Measurements from ENCODE around the gene USP28.

Gene USP28

DNA sequence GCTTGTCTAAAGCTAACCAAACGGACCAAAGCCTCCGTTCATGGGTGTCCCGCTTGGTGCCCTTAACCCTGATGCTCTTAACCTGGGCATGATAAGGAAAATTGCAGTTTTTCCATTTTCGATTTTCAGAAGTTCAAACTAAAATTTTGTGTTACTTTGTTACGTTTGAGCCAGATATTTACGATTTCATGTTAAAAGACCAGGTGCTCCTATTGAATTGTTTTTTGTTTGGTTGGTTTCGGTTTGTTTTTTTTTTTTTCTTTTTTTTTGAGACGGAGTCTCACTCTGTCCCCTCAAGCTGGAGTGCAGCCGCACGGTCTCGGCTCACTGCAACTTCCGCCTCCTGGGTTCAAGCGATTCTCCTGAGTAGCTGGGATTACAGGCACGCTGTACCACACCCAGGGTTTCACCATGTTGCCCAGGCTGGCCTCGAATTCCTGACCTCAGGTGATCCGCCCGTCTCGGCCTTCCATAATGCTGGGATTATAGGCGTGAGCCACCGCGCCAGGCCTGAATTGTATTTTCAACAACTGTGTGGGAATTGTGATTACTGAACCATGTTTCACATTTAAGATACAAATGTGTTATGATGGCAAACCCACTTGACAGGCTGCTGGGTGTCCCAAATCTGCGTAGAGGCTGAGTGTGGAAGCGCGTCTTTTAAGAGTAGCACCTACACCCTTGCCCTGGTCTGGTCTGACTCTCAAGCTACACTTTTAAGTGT is 864 bp upstream of the USP28 start:
- Histone ChIP-seq H3K27ac (peak overlapping the region; percentile 95), H3K36me3 (replicated peaks) (no peaks in the 10 kb centered on the region), H3K27me3 (replicated peaks) (no peaks in the 10 kb centered on the region), H3K4me3 (ENCODE audit: low read depth, low read length) (peak overlapping the region; percentile 64)
- in situ Hi-C loops (cut with HindIII; ENCODE audit: low pct_ligation_motif_present, low sequenced_read_pairs): no loop called here
- no peak for TF ChIP-seq CTCF (IDR thresholded peaks at IDR 0.05; ENCODE audit: low read depth, low read length, missing control alignments)
- no peak for DNase-seq

- in situ Hi-C loops (cut with HindIII; ENCODE audit: low pct_ligation_motif_present, low sequenced_read_pairs): no loop called here
- Histone ChIP-seq H3K4me3 (ENCODE audit: low read depth, low read length) (peak overlapping the region; percentile 73), H3K27ac (peak overlapping the region; percentile 29), H3K36me3 (replicated peaks) (no peaks in the 10 kb centered on the region), H3K27me3 (replicated peaks) (no peaks in the 10 kb centered on the region)
- peak; percentile 6 for DNase-seq
- no peak for TF ChIP-seq CTCF (IDR thresholded peaks at IDR 0.05; ENCODE audit: low read depth, low read length, missing control alignments)
Measured at GRCh38 chr11:113874581-113875233, 665 bp downstream of the USP28 start.

GRCh38 chr11:113874096-113874495 is 1.3 kb downstream of the USP28 start:
- in situ Hi-C loops (cut with HindIII; ENCODE audit: low pct_ligation_motif_present, low sequenced_read_pairs): no loop called here
- Histone ChIP-seq H3K4me3 (ENCODE audit: low read depth, low read length) (peak overlapping the region; percentile 73), H3K27me3 (replicated peaks) (no peaks in the 10 kb centered on the region), H3K27ac (no peak overlapping the region), H3K36me3 (replicated peaks) (no peaks in the 10 kb centered on the region)
- DNase-seq: no peak
- TF ChIP-seq CTCF (IDR thresholded peaks at IDR 0.05; ENCODE audit: low read depth, low read length, missing control alignments): no peak

- TF ChIP-seq CTCF (IDR thresholded peaks at IDR 0.05; ENCODE audit: low read depth, low read length, missing control alignments): no peak
- Histone ChIP-seq H3K27me3 (replicated peaks) (no peaks in the 10 kb centered on the region), H3K36me3 (replicated peaks) (no peaks in the 10 kb centered on the region), H3K4me3 (ENCODE audit: low read depth, low read length) (no peak overlapping the region), H3K27ac (no peak overlapping the region)
- in situ Hi-C loops (cut with HindIII; ENCODE audit: low pct_ligation_motif_present, low sequenced_read_pairs): no loop called here
- DNase-seq: peak; percentile 58
Measured at GRCh38 chr11:113873236-113873626, 2.1 kb downstream of the USP28 start.

DNA sequence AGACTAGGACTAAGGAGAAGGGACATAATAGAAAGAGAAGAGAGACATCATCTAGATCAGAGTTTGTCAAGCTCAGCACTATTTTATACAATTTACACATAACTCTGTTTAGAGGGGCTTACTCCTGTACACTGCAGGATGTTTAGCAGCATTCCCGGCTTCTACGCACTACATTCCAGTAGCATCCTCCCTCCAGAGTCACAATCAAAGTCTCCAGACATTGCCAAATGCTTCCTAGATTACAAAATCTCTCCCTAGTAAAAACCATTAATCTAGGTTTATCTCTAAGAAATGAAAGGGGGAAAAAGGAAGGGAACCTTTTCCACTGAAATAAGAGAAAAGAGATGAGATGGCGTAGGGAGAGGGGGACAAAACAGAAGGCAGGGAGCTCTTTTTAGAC is 4.0 kb downstream of the USP28 start:
- Histone ChIP-seq H3K4me3 (ENCODE audit: low read depth, low read length) (no peak overlapping the region), H3K36me3 (replicated peaks) (no peaks in the 10 kb centered on the region), H3K27ac (no peak overlapping the region), H3K27me3 (replicated peaks) (no peaks in the 10 kb centered on the region)
- no peak for TF ChIP-seq CTCF (IDR thresholded peaks at IDR 0.05; ENCODE audit: low read depth, low read length, missing control alignments)
- in situ Hi-C loops (cut with HindIII; ENCODE audit: low pct_ligation_motif_present, low sequenced_read_pairs): no loop called here
- DNase-seq: no peak
